OCI-LY3 (cell line): Measurements from ENCODE around the gene KAZN.

ENCODE experiments used
- H2AFZ ChIP-seq: fragments of 200-600, 300-600 bp; shearing (Covaris generic); 2 replicates; pipeline ENCODE4 v1.6.0; 2014; ENCODE audit warnings: antibody characterized with exemption, low read depth, low read length
- H3K27ac ChIP-seq: fragments of 200-600, 300-600 bp; sonication (generic); 2 replicates; pipeline ENCODE4 v1.5.1; 2014; ENCODE audit warnings: mild to moderate bottlenecking, low read length, moderate library complexity, mixed read lengths
- H3K27me3 ChIP-seq: fragments of 200-600, 300-600 bp; sonication (generic); 2 replicates; pipeline ENCODE4 v1.6.1; 2014; ENCODE audit warnings: low read depth, low read length, mixed read lengths
- H3K36me3 ChIP-seq: fragments of 200-600, 300-600 bp; sonication (generic); replicated peaks from 2 replicates; pipeline ENCODE3; 2014; ENCODE audit warnings: low read depth, low read length, mixed read lengths
- H3K4me1 ChIP-seq: fragments of 300-600, 200-600 bp; sonication (generic); 2 replicates; pipeline ENCODE4 v1.6.1; 2014; ENCODE audit warnings: low read length, mixed read lengths
- H3K4me2 ChIP-seq: fragments of 200-600, 300-600 bp; sonication (generic); 2 replicates; pipeline ENCODE4 v1.6.1; 2014; ENCODE audit warnings: low read length, mixed read lengths
- H3K4me3 ChIP-seq: fragments of 300-600, 200-600 bp; sonication (generic); 2 replicates; pipeline ENCODE4 v1.5.1; 2014; ENCODE audit warnings: antibody characterized with exemption, mild to moderate bottlenecking, low read length, moderate library complexity
- H3K79me2 ChIP-seq: fragments of 300-600, 200-600 bp; shearing (Covaris generic); 2 replicates; pipeline ENCODE4 v1.6.1; 2014; ENCODE audit warnings: mild to moderate bottlenecking, low read length, mixed read lengths
- H3K9ac ChIP-seq: fragments of 300-600, 200-600 bp; shearing (Covaris generic); 2 replicates; pipeline ENCODE4 v1.6.0; 2014; ENCODE audit warnings: mild to moderate bottlenecking, low read length, moderate library complexity
- H3K9me3 ChIP-seq: fragments of 200-600, 300-600 bp; shearing (Covaris generic); 2 replicates; pipeline ENCODE4 v1.6.1; 2014; ENCODE audit warnings: low read length, mixed read lengths; ENCODE audit not compliant: insufficient read depth
- H4K20me1 ChIP-seq: fragments of 200-600, 300-600 bp; sonication (generic); 2 replicates; pipeline ENCODE4 v1.6.1; 2016; ENCODE audit warnings: low read length, mixed read lengths; ENCODE audit not compliant: insufficient read depth
- CTCF ChIP-seq: fragments of 200-600, 300-600 bp; sonication (generic); IDR thresholded peaks from 2 replicates; pipeline ENCODE4 v1.5.1; 2014; ENCODE audit warnings: antibody characterized with exemption, low read length, low read depth
- EZH2phosphoT487 ChIP-seq: fragments of 200-600 bp; shearing (Covaris generic); IDR thresholded peaks from 2 replicates; pipeline ENCODE4 v1.6.1; 2018; ENCODE audit warnings: antibody characterized with exemption, mixed run types, low read depth

KAZN gene

GRCh38 chr1:15029036-15029435 lies 430.6 kb downstream of the KAZN start:
- H3K4me2 ChIP-seq = no peak overlapping the region
- H3K4me3 ChIP-seq = no peak overlapping the region
- no peak overlapping the region for H3K27ac ChIP-seq
- H2AFZ ChIP-seq = no peak overlapping the region
- H3K9me3 ChIP-seq = no peaks in the 10 kb centered on the region
- no peaks in the 10 kb centered on the region for H3K36me3 ChIP-seq
- H3K79me2 ChIP-seq = no peaks in the 10 kb centered on the region
- H4K20me1 ChIP-seq = no peaks in the 10 kb centered on the region
- TF ChIP-seq EZH2phosphoT487 (no peak), CTCF (no peak)
- no peaks in the 10 kb centered on the region for H3K27me3 ChIP-seq
- H3K9ac ChIP-seq = no peak overlapping the region
- H3K4me1 ChIP-seq = no peaks in the 10 kb centered on the region

GRCh38 chr1:15029786-15030185 lies 431.3 kb downstream of the KAZN start:
- H3K79me2 ChIP-seq = no peaks in the 10 kb centered on the region
- no peak overlapping the region for H2AFZ ChIP-seq
- H3K27me3 ChIP-seq = no peaks in the 10 kb centered on the region
- H3K4me1 ChIP-seq = no peaks in the 10 kb centered on the region
- H3K9ac ChIP-seq = no peak overlapping the region
- no peak overlapping the region for H3K27ac ChIP-seq
- H3K36me3 ChIP-seq = no peaks in the 10 kb centered on the region
- H3K4me2 ChIP-seq = no peak overlapping the region
- TF ChIP-seq EZH2phosphoT487 (no peak), CTCF (no peak)
- no peak overlapping the region for H3K4me3 ChIP-seq
- no peaks in the 10 kb centered on the region for H4K20me1 ChIP-seq
- H3K9me3 ChIP-seq = no peaks in the 10 kb centered on the region

GRCh38 chr1:15031251-15031933 lies 432.9 kb downstream of the KAZN start:
- Histone ChIP-seq H2AFZ (no peak overlapping the region), H3K79me2 (no peaks in the 10 kb centered on the region), H3K4me1 (no peaks in the 10 kb centered on the region), H3K9ac (no peak overlapping the region), H3K36me3 (no peaks in the 10 kb centered on the region), H3K9me3 (no peaks in the 10 kb centered on the region), H3K4me2 (no peak overlapping the region), H3K4me3 (no peak overlapping the region), H3K27ac (no peak overlapping the region), H3K27me3 (no peaks in the 10 kb centered on the region), H4K20me1 (no peaks in the 10 kb centered on the region)
- no peak for TF ChIP-seq CTCF

- no peak for TF ChIP-seq EZH2phosphoT487
- TF ChIP-seq CTCF = no peak
- no peak overlapping the region for H3K4me3 ChIP-seq
- no peak overlapping the region for H2AFZ ChIP-seq
- H3K9ac ChIP-seq = no peak overlapping the region
- no peak overlapping the region for H3K27ac ChIP-seq
- H3K27me3 ChIP-seq = no peaks in the 10 kb centered on the region
- no peak overlapping the region for H3K4me2 ChIP-seq
- H3K9me3 ChIP-seq = no peaks in the 10 kb centered on the region
- H3K36me3 ChIP-seq = no peaks in the 10 kb centered on the region
- no peaks in the 10 kb centered on the region for H4K20me1 ChIP-seq
- H3K79me2 ChIP-seq = no peaks in the 10 kb centered on the region
- H3K4me1 ChIP-seq = no peaks in the 10 kb centered on the region
Observed at GRCh38 chr1:15033264-15033663, 434.8 kb downstream of the KAZN start.
